Left ventricle myocardium inferior (tissue), 1 donor: ENCODE data around the gene HNRNPA3. TPM values are rescaled to one million over a fixed set of nuclear protein-coding genes. Genes with fewer than 3 reads are reported as not detected.
"Not testable (repeated sequence)": the region's sequence is repeated elsewhere in the genome, so short reads cannot be mapped to it uniquely, and the experiment has no call there.

Experiments used
- DNase-seq: peaks from one replicate; pipeline ENCODE4 v3.0.0-alpha.2; 2020
- H3K27ac ChIP-seq: fragments of 200-600 bp; replicated peaks from 2 replicates; pipeline ENCODE4 v1.8.0; 2021
- H3K27me3 ChIP-seq: fragments of 200-600 bp; 2 replicates; pipeline ENCODE4 v1.8.0; 2021; ENCODE audit warnings: low read depth
- H3K36me3 ChIP-seq: fragments of 200-600 bp; 2 replicates; pipeline ENCODE4 v1.8.0; 2021
- H3K4me1 ChIP-seq: fragments of 200-600 bp; 2 replicates; pipeline ENCODE4 v1.8.0; 2021
- H3K4me3 ChIP-seq: fragments of 200-600 bp; 2 replicates; pipeline ENCODE4 v1.8.0; 2021; ENCODE audit warnings: mild to moderate bottlenecking, moderate library complexity
- H3K9me3 ChIP-seq: fragments of 200-600 bp; replicated peaks from 2 replicates; pipeline ENCODE4 v1.8.0; 2021
- intact Hi-C: fragments of 100-400 bp; cut with micrococcal nuclease; formaldehyde crosslinking; loops from one replicate; pipeline ENCODE4 v1.11.0; 2022
- total RNA-seq: library from RNA; stranded (reverse); fragmentation: NEBNext Ultra II Directional; extraction: Animal tissue kit (Norgen Biotek cat#: 25700); gene quantifications from one replicate; pipeline ENCODE4 v1.2.1, GENCODE V29; 2021
- TF ChIP-seq, protein P1 (sequence below): fragments of 200-600 bp; IDR thresholded peaks from 2 replicates; pipeline ENCODE4 v1.8.0; 2021; ENCODE audit warnings: antibody characterized with exemption, mild to moderate bottlenecking, borderline replicate concordance
- donor health status: DM: no; HTN: yes; CAD: no; lungs with severe emphysema.

Gene HNRNPA3
- total RNA-seq, 1 donor from 2014 or later = 73.2 TPM

DNA sequence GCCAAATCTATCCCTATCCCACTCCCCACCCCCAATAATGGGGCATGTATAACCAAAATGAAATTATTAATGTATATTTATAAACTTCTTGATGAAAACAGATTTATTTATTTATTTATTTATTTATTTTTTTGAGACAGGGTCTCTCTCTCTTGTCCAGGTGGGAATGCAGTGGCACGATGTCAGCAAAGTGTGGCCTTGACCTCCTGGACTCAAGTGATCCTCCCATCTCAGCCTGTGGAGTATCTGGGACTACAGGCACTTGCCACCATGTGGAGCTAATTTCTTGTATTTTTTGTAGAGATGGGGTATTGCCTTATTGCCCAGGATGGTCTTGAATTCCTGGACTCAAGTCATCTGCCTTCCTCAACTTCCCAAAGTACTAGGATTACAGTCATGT is 28.0 kb upstream of the HNRNPA3 start:
- no peaks in the 10 kb centered on the region for H3K36me3 ChIP-seq
- no peak for DNase-seq
- H3K27me3 ChIP-seq = no peaks in the 10 kb centered on the region
- no peak overlapping the region for H3K27ac ChIP-seq
- no peak overlapping the region for H3K4me3 ChIP-seq
- intact Hi-C loops = no loop called here
- TF ChIP-seq, protein P1, sequence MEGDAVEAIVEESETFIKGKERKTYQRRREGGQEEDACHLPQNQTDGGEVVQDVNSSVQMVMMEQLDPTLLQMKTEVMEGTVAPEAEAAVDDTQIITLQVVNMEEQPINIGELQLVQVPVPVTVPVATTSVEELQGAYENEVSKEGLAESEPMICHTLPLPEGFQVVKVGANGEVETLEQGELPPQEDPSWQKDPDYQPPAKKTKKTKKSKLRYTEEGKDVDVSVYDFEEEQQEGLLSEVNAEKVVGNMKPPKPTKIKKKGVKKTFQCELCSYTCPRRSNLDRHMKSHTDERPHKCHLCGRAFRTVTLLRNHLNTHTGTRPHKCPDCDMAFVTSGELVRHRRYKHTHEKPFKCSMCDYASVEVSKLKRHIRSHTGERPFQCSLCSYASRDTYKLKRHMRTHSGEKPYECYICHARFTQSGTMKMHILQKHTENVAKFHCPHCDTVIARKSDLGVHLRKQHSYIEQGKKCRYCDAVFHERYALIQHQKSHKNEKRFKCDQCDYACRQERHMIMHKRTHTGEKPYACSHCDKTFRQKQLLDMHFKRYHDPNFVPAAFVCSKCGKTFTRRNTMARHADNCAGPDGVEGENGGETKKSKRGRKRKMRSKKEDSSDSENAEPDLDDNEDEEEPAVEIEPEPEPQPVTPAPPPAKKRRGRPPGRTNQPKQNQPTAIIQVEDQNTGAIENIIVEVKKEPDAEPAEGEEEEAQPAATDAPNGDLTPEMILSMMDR = no peak
- H3K9me3 ChIP-seq = no peaks in the 10 kb centered on the region
- peaks cover 6% of the 10 kb centered on the region for H3K4me1 ChIP-seq

DNA sequence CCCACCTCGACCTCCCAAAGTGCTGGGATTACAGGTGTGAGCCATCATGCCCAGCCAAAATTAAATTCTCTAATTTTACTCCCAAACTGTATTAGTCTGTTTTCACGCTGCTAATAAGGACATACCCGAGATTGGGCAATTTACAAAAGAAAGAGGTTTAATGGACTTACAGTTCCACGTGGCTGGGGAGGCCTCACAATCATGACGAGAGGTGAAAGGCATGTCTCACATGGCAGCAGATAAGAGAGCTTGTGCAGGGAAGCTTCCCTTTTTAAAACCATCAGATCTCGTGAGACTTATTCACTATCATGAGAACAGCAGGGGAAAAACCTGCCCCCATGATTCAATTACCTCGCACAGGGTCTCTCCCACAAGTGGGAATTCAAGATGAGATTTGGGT is 26.6 kb upstream of the HNRNPA3 start:
- H3K27me3 ChIP-seq, H3K36me3 ChIP-seq, H3K4me3 ChIP-seq, H3K4me1 ChIP-seq, intact Hi-C loops, H3K9me3 ChIP-seq, H3K27ac ChIP-seq, DNase-seq: not testable (repeated sequence)

DNA sequence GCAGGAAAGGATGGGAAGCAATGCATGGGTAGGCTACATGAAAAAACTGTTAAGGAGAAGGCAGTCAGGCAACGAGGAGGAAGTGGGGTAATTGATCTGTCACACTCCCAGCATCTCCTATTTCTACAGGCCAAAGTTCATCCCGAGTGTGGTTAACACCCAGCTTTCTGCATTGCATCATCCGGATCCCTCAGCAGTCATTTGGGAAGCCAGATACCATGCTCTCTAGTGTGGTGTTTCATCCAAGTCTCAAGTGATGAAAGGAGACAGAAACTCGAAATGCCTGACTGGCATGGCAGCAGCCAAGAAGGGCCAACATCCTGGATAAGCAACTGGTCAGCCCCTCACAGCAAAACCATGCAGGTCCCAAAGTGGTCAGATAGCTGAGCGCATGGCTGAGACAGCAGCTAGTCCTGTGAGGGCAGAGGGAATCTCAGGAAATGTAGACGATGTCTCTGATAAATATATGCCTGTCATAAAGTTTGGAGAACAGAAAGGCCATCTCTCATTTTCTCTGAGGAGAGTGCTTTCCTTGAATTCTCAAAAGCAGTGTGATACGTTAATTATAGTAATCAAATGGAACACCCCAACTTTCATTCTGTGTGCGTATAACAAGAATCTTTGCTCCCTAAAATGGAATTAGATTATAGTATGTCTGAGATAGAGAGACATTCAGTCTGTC is 24.8 kb upstream of the HNRNPA3 start:
- no peak for DNase-seq
- H3K36me3 ChIP-seq = no peaks in the 10 kb centered on the region
- H3K27me3 ChIP-seq = no peaks in the 10 kb centered on the region
- H3K4me1 ChIP-seq = peaks cover 6% of the 10 kb centered on the region
- intact Hi-C loops = no loop called here
- no peak overlapping the region for H3K27ac ChIP-seq
- TF ChIP-seq, protein P1 = no peak
- no peaks in the 10 kb centered on the region for H3K9me3 ChIP-seq
- H3K4me3 ChIP-seq = no peak overlapping the region

DNA sequence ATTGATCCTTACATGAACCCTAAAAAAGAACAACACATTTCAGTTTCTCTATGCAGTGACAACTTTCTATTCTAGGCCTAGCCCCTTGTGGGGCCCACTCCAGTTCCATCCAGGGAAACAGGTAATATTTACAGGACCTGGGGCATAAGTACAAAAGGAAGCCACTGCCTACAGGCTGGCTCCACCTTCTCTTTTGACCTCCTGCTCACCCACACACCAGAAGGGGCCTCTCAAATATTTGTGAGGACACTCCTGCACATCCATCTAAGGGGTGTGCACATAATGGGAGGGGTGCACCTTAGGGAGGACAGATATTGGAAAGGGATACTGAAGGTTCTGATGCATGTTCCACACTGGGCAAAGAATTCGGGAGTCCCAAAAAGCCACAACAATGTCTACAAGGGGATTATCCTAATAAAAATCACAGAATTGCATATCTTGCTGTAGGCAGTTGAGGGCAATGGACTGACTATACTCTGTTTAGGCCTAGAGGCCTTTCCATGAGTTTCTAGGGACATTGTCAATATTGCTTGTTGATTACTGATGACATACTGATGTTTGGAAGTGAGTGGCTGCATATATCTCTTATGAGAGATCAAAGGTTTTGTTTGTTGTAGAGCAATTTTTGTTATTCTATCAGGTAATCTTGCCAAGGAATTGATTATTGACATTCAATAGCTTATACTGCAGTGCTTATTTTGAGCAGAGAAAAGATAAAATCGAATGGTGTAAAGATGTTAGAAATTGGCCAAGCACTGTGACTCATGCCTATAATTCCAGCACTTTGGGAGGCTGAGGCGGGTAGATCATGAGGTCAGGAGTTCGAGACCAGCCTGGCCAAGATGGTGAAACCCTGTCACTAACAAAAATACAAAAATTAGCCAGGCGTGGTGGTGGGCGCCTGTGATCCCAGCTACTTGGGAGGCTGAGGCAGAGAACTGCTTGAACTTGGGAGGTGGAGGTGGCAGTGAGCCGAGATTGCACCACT is 23.8 kb upstream of the HNRNPA3 start:
- H3K27me3 ChIP-seq = no peaks in the 10 kb centered on the region
- intact Hi-C loops = no loop called here
- no peaks in the 10 kb centered on the region for H3K9me3 ChIP-seq
- H3K4me3 ChIP-seq = no peak overlapping the region
- no peak overlapping the region for H3K27ac ChIP-seq
- TF ChIP-seq, protein P1 = no peak
- H3K4me1 ChIP-seq = peaks cover 6% of the 10 kb centered on the region
- no peak for DNase-seq
- H3K36me3 ChIP-seq = no peaks in the 10 kb centered on the region

DNA sequence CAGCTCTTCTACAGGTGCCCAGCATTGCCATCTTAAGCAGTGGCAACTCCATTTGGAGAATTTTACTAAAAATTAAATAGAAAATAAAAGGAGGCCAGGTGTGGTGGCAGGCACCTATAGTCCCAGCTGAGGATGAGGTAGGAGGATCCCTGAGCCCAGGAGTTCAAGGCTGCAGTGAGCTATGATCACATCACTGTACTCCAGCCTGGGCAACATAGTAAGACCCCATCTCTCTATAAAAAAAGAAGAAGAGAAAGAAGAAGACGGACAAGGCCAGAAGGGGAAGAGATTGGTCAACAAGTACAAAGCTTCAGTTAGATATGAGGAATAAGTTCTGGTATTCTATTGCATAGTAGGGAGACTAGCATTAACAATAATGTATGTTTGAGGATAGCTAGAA is 21.7 kb upstream of the HNRNPA3 start:
- no peak for DNase-seq
- Histone ChIP-seq H3K36me3 (no peaks in the 10 kb centered on the region), H3K27ac (no peak overlapping the region), H3K27me3 (no peaks in the 10 kb centered on the region), H3K9me3 (no peaks in the 10 kb centered on the region), H3K4me1 (peaks cover 6% of the 10 kb centered on the region), H3K4me3 (no peak overlapping the region)
- TF ChIP-seq, protein P1 = no peak
- intact Hi-C loops = no loop called here

DNA sequence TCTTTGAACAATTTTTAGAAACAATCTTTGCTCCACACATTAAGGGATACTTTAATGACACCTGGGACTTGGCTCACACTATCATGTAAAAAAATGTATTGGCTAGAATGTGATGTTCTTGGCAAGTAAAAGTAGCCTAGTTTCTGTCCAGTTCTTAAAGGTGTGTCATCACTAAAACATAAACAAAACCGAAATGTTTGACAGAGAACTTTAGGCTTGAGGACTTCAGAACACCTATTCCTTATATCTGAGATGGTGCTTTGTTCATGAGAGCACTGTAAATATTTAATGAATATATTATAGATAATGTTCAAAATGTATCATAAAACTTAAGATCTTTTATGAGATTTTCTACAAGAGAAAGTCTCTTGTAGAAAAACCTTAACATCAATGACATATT is 19.8 kb upstream of the HNRNPA3 start:
- H3K4me3 ChIP-seq = no peak overlapping the region
- DNase-seq = no peak
- no peak overlapping the region for H3K27ac ChIP-seq

More for the DNA sequence above, 19.8 kb upstream of the HNRNPA3 start:
- intact Hi-C loops = no loop called here
- Histone ChIP-seq H3K4me1 (no peaks in the 10 kb centered on the region), H3K9me3 (no peaks in the 10 kb centered on the region), H3K36me3 (no peaks in the 10 kb centered on the region), H3K27me3 (no peaks in the 10 kb centered on the region)
- TF ChIP-seq, protein P1 = no peak
